Neural cell (in vitro differentiated cells): ENCODE results near the gene ROR2. TPM values are rescaled to one million over a fixed set of nuclear protein-coding genes. Genes with fewer than 3 reads are reported as not detected.

ENCODE experiments used
- H2AFZ ChIP-seq: fragments of 200-600, 300-800 bp; sonication (generic), shearing (Covaris generic); 2 replicates; pipeline ENCODE4 v1.6.0; 2014; ENCODE audit warnings: low read depth, mild to moderate bottlenecking, antibody characterized with exemption, low read length, moderate library complexity
- H3F3A ChIP-seq: fragments of 200-600 bp; shearing (Covaris generic); 2 replicates; pipeline ENCODE4 v1.6.1; 2016; ENCODE audit warnings: mild to moderate bottlenecking, moderate library complexity, mixed read lengths, antibody characterized with exemption, low read length; ENCODE audit not compliant: insufficient read depth, poor library complexity, severe bottlenecking
- H3K27ac ChIP-seq: fragments of 200-600, 300-800 bp; sonication (generic), shearing (Covaris generic); 2 replicates; pipeline ENCODE4 v1.5.1; 2014; ENCODE audit warnings: mild to moderate bottlenecking, low read length, moderate library complexity
- H3K27me3 ChIP-seq: fragments of 300-800, 200-600 bp; sonication (generic), shearing (Covaris generic); 2 replicates; pipeline ENCODE4 v1.6.0; 2014; ENCODE audit warnings: mild to moderate bottlenecking, low read depth, low read length, moderate library complexity; ENCODE audit not compliant: insufficient read depth
- H3K36me3 ChIP-seq: fragments of 300-800, 200-600 bp; sonication (generic), shearing (Covaris generic); 2 replicates; pipeline ENCODE4 v1.5.1; 2014; ENCODE audit warnings: mild to moderate bottlenecking, antibody characterized with exemption, low read length, moderate library complexity; ENCODE audit not compliant: insufficient read depth
- H3K4me2 ChIP-seq: fragments of 300-800, 200-600 bp; sonication (generic), shearing (Covaris generic); 2 replicates; pipeline ENCODE4 v1.6.0; 2014; ENCODE audit warnings: mild to moderate bottlenecking, low read length
- H3K4me3 ChIP-seq: fragments of 300-800, 200-600 bp; sonication (generic), shearing (Covaris generic); 2 replicates; pipeline ENCODE4 v1.5.1; 2014; ENCODE audit warnings: mild to moderate bottlenecking, low read length, moderate library complexity
- H3K79me2 ChIP-seq: fragments of 200-600 bp; shearing (Covaris generic); replicated peaks from 2 replicates; pipeline ENCODE4 v1.6.0; 2014; ENCODE audit warnings: mild to moderate bottlenecking, low read length, moderate library complexity; ENCODE audit not compliant: insufficient read depth
- H3K9ac ChIP-seq: fragments of 300-800, 200-600 bp; sonication (generic), shearing (Covaris generic); 2 replicates; pipeline ENCODE4 v1.6.1; 2016; ENCODE audit warnings: mild to moderate bottlenecking, low read length, mixed read lengths
- H3K9me2 ChIP-seq: fragments of 200-600 bp; shearing (Covaris generic); 2 replicates; pipeline ENCODE4 v1.6.1; 2016; ENCODE audit warnings: mild to moderate bottlenecking, low read length, mixed read lengths; ENCODE audit not compliant: insufficient read depth
- H3K9me3 ChIP-seq: fragments of 200-600, 300-800 bp; sonication (generic), shearing (Covaris generic); 2 replicates; pipeline ENCODE4 v1.6.1; 2016; ENCODE audit warnings: mild to moderate bottlenecking, mixed run types, low read length, moderate library complexity, mixed read lengths
- H4K20me1 ChIP-seq: fragments of 200-600 bp; shearing (Covaris generic); 2 replicates; pipeline ENCODE4 v1.6.1; 2016; ENCODE audit warnings: mild to moderate bottlenecking, mixed run types; ENCODE audit not compliant: insufficient read depth
- EP300 ChIP-seq: fragments of 450-650 bp; conservative IDR thresholded peaks from 2 replicates; pipeline ENCODE4 v1.6.1; 2014; ENCODE audit warnings: antibody characterized with exemption, mild to moderate bottlenecking, moderate library complexity; ENCODE audit not compliant: poor library complexity, severe bottlenecking
- EZH2 ChIP-seq: fragments of 200-600, 300-800 bp; shearing (Covaris generic), sonication (generic); IDR thresholded peaks from 2 replicates; pipeline ENCODE4 v1.6.1; 2014; ENCODE audit warnings: antibody characterized with exemption, low read length, borderline replicate concordance, mild to moderate bottlenecking; ENCODE audit not compliant: insufficient read depth, poor library complexity, severe bottlenecking
- MXI1 ChIP-seq: fragments of 450-650 bp; conservative IDR thresholded peaks from 2 replicates; pipeline ENCODE4 v1.6.1; 2014; ENCODE audit warnings: antibody characterized with exemption, mild to moderate bottlenecking; ENCODE audit not compliant: poor library complexity, severe bottlenecking
- POLR2AphosphoS5 ChIP-seq: IDR thresholded peaks from 2 replicates; pipeline ENCODE4 v1.6.1; 2012
- RAD21 ChIP-seq: fragments of 450-650 bp; conservative IDR thresholded peaks from 2 replicates; pipeline ENCODE4 v1.6.1; 2014; ENCODE audit warnings: antibody characterized with exemption, mild to moderate bottlenecking, moderate library complexity
- REST ChIP-seq: IDR thresholded peaks from 2 replicates; pipeline ENCODE4 v1.6.1; 2012; ENCODE audit warnings: borderline replicate concordance
- SMC3 ChIP-seq: fragments of 450-650 bp; conservative IDR thresholded peaks from 2 replicates; pipeline ENCODE4 v1.6.1; 2014; ENCODE audit warnings: antibody characterized with exemption, mild to moderate bottlenecking, moderate library complexity; ENCODE audit not compliant: poor library complexity
- TAF1 ChIP-seq: IDR thresholded peaks from 2 replicates; pipeline ENCODE4 v1.6.1; 2012; ENCODE audit warnings: low read depth
- polyA plus RNA-seq: library from polyadenylated mRNA; depleted of rRNA; stranded (reverse); fragments of >200 nt; gene quantifications from 2 replicates; pipeline ENCODE4 v1.2.3, GENCODE V29; 2014
- TF ChIP-seq, protein P1 (sequence below): fragments of 450-650 bp; IDR thresholded peaks from 2 replicates; pipeline ENCODE4 v1.5.1; 2014; ENCODE audit warnings: antibody characterized with exemption, mild to moderate bottlenecking, moderate library complexity; ENCODE audit not compliant: poor library complexity, severe bottlenecking

ROR2 gene
- polyA plus RNA-seq, 1 donor from 2014 or later: 0.33 TPM

DNA sequence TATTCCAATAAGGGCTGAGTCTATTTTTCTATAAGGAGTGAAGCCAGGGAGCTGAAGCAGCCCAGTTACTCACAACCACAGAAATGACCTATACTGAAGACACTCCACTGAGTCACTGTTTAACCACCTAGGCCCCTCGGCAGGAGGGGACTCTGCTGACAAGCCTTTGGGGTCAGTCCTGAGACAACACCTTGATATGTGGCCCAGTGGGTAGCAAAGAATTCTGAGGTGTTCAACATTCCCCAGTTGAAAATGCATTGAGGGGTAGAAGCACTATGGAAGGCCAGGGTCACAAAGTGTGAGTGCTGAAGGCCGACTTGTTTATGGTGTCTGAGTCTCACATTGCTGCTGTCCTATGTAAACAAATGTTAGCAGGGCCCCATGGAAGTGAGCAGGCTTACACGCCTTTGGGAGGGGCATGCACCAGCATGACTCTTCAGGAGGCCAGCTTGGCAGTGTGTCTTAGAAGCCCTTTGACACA, 413.8 kb downstream of the ROR2 start:
- no peaks in the 10 kb centered on the region for H3K27me3 ChIP-seq
- H3K9me3 ChIP-seq: no peaks in the 10 kb centered on the region
- H3K9me2 ChIP-seq: no peaks in the 10 kb centered on the region
- no peak overlapping the region for H3K4me3 ChIP-seq
- TF ChIP-seq, protein P1, sequence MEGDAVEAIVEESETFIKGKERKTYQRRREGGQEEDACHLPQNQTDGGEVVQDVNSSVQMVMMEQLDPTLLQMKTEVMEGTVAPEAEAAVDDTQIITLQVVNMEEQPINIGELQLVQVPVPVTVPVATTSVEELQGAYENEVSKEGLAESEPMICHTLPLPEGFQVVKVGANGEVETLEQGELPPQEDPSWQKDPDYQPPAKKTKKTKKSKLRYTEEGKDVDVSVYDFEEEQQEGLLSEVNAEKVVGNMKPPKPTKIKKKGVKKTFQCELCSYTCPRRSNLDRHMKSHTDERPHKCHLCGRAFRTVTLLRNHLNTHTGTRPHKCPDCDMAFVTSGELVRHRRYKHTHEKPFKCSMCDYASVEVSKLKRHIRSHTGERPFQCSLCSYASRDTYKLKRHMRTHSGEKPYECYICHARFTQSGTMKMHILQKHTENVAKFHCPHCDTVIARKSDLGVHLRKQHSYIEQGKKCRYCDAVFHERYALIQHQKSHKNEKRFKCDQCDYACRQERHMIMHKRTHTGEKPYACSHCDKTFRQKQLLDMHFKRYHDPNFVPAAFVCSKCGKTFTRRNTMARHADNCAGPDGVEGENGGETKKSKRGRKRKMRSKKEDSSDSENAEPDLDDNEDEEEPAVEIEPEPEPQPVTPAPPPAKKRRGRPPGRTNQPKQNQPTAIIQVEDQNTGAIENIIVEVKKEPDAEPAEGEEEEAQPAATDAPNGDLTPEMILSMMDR: no peak
- TF ChIP-seq MXI1 (no peak), EP300 (no peak), SMC3 (no peak), EZH2 (no peak), TAF1 (no peak), REST (no peak), RAD21 (no peak), POLR2AphosphoS5 (no peak)
- no peak overlapping the region for H3K4me2 ChIP-seq
- no peaks in the 10 kb centered on the region for H3K36me3 ChIP-seq
- H3F3A ChIP-seq: no peaks in the 10 kb centered on the region
- no peak overlapping the region for H3K9ac ChIP-seq
- H3K79me2 ChIP-seq: no peaks in the 10 kb centered on the region
- no peaks in the 10 kb centered on the region for H4K20me1 ChIP-seq
- no peak overlapping the region for H2AFZ ChIP-seq
- no peak overlapping the region for H3K27ac ChIP-seq

- no peaks in the 10 kb centered on the region for H3K79me2 ChIP-seq
- H2AFZ ChIP-seq: no peak overlapping the region
- no peak overlapping the region for H3K9ac ChIP-seq
- H4K20me1 ChIP-seq: no peaks in the 10 kb centered on the region
- TF ChIP-seq, protein P1: no peak
- no peak for TF ChIP-seq RAD21
- TF ChIP-seq POLR2AphosphoS5: no peak
- TF ChIP-seq TAF1: no peak
- TF ChIP-seq MXI1: no peak
- no peak for TF ChIP-seq EZH2
- no peak for TF ChIP-seq EP300
- no peak for TF ChIP-seq SMC3
- no peak for TF ChIP-seq REST
- H3K9me2 ChIP-seq: no peaks in the 10 kb centered on the region
- H3K27me3 ChIP-seq: no peaks in the 10 kb centered on the region
- H3F3A ChIP-seq: no peaks in the 10 kb centered on the region
- no peak overlapping the region for H3K4me2 ChIP-seq
- no peak overlapping the region for H3K27ac ChIP-seq
- no peak overlapping the region for H3K4me3 ChIP-seq
- H3K9me3 ChIP-seq: no peaks in the 10 kb centered on the region
- no peaks in the 10 kb centered on the region for H3K36me3 ChIP-seq
These were observed 415.7 kb downstream of the ROR2 start for GRCh38 chr9:91534374-91534773.
